ENCODE results near the gene ULK4.
A peak's percentile ranks its signal among the peaks of the same experiment; 100 is the strongest.
"Not testable (repeated sequence)": the region's sequence is repeated elsewhere in the genome, so short reads cannot be mapped to it uniquely, and the experiment has no call there.

The ULK4 gene

GRCh38 chr3:41989518-41989917 lies 27.6 kb upstream of the ULK4 start:
- DNase-seq (ENCODE audit: low read depth), result no peak
- TF ChIP-seq POLR2A (IDR thresholded peaks at IDR 0.05; ENCODE audit: extremely low read depth, insufficient read length), result no peak
- TF ChIP-seq CTCF (IDR thresholded peaks at IDR 0.05; ENCODE audit: low read depth, low read length), result no peak
- no peak for TF ChIP-seq MAX (IDR thresholded peaks at IDR 0.05; ENCODE audit: low read depth, low read length)
- H3K4me3 ChIP-seq (ENCODE audit: low read depth, low read length), result no peak overlapping the region

- peak; percentile 71 for DNase-seq (ENCODE audit: low read depth)
- H3K4me3 ChIP-seq (ENCODE audit: low read depth, low read length), result no peak overlapping the region
- no peak for TF ChIP-seq MYC (IDR thresholded peaks at IDR 0.05; ENCODE audit: low read depth, low read length)
- no peak for TF ChIP-seq CTCF (IDR thresholded peaks at IDR 0.05; ENCODE audit: low read depth, low read length)
- TF ChIP-seq POLR2A (IDR thresholded peaks at IDR 0.05; ENCODE audit: extremely low read depth, insufficient read length), result no peak
- no peak for TF ChIP-seq MAX (IDR thresholded peaks at IDR 0.05; ENCODE audit: low read depth, low read length)
These were observed 25.7 kb upstream of the ULK4 start for GRCh38 chr3:41987627-41988026.

GRCh38 chr3:41986561-41986960 lies 24.7 kb upstream of the ULK4 start:
- H3K4me3 ChIP-seq (ENCODE audit: low read depth, low read length), result no peak overlapping the region
- DNase-seq (ENCODE audit: low read depth), result no peak
- TF ChIP-seq MYC (IDR thresholded peaks at IDR 0.05; ENCODE audit: low read depth, low read length), result no peak
- no peak for TF ChIP-seq CTCF (IDR thresholded peaks at IDR 0.05; ENCODE audit: low read depth, low read length)
- no peak for TF ChIP-seq POLR2A (IDR thresholded peaks at IDR 0.05; ENCODE audit: extremely low read depth, insufficient read length)
- TF ChIP-seq MAX (IDR thresholded peaks at IDR 0.05; ENCODE audit: low read depth, low read length), result no peak

- no peak overlapping the region for H3K4me3 ChIP-seq (ENCODE audit: low read depth, low read length)
- DNase-seq (ENCODE audit: low read depth), result no peak
- TF ChIP-seq MAX (IDR thresholded peaks at IDR 0.05; ENCODE audit: low read depth, low read length) (no peak), CTCF (IDR thresholded peaks at IDR 0.05; ENCODE audit: low read depth, low read length) (no peak), MYC (IDR thresholded peaks at IDR 0.05; ENCODE audit: low read depth, low read length) (no peak), POLR2A (IDR thresholded peaks at IDR 0.05; ENCODE audit: extremely low read depth, insufficient read length) (no peak)
These were observed 23.1 kb upstream of the ULK4 start for GRCh38 chr3:41985018-41985417.

GRCh38 chr3:41983091-41983490 lies 21.2 kb upstream of the ULK4 start:
- H3K4me3 ChIP-seq (ENCODE audit: low read depth, low read length); DNase-seq (ENCODE audit: low read depth): not testable (repeated sequence)

GRCh38 chr3:41977401-41977800 lies 15.5 kb upstream of the ULK4 start:
- not testable (repeated sequence) for DNase-seq (ENCODE audit: low read depth); H3K4me3 ChIP-seq (ENCODE audit: low read depth, low read length)

GRCh38 chr3:41975416-41976103 lies 13.7 kb upstream of the ULK4 start:
- no peak for TF ChIP-seq CTCF (IDR thresholded peaks at IDR 0.05; ENCODE audit: low read depth, low read length)
- TF ChIP-seq POLR2A (IDR thresholded peaks at IDR 0.05; ENCODE audit: extremely low read depth, insufficient read length), result no peak
- TF ChIP-seq MYC (IDR thresholded peaks at IDR 0.05; ENCODE audit: low read depth, low read length), result no peak
- TF ChIP-seq MAX (IDR thresholded peaks at IDR 0.05; ENCODE audit: low read depth, low read length), result no peak
- DNase-seq (ENCODE audit: low read depth), result no peak
- H3K4me3 ChIP-seq (ENCODE audit: low read depth, low read length), result no peak overlapping the region

Measured in NB4 (cell line).